GM13976 (cell line): ENCODE data around the gene SPI1.
A peak's percentile ranks its signal among the peaks of the same experiment; 100 is the strongest.

ENCODE experiments used
- DNase-seq: peaks from one replicate; pipeline ENCODE4 v3.0.0; 2012; ENCODE audit warnings: low spot score
- in situ Hi-C: fragments of 300-500 bp; cut with MboI; formaldehyde crosslinking; loops from one replicate; pipeline ENCODE4 v1.12.0; 2022; ENCODE audit warnings: low sequenced_read_pairs, mixed read lengths, inconsistent platforms; ENCODE audit not compliant: unreplicated experiment
- TF ChIP-seq, protein P1 (sequence below): IDR thresholded peaks from 2 replicates; pipeline ENCODE4 v1.5.1; 2012; ENCODE audit warnings: borderline replicate concordance, mild to moderate bottlenecking; ENCODE audit not compliant: insufficient read depth; ENCODE audit errors: extremely low read depth, missing control alignments, control extremely low read depth

SPI1 gene

DNA sequence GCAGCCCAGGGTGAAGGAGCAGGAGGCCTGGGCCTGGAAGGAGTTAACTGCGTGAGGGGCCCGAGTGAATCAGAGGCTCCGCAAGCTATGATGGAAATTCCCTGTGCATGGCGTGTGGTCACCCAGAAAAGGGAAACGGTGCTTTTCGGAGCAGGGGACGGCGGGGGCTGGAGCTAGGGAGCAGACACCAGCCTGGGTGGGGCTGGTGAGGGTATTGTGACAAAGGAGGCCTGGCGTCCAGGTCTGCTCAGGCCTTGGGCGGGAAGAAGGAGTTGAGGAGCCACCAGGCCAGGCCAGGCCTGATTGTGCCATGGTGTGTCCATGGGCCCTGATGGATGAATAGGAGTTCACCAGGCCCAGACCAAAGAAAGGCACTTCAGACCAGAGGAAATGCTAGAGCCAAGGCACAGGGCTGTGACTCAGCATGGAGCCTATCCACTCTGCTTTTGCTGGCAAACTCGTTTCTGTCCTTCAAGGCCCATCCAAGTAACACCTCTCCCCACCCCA lies 12.8 kb upstream of the SPI1 start:
- TF ChIP-seq, protein P1, sequence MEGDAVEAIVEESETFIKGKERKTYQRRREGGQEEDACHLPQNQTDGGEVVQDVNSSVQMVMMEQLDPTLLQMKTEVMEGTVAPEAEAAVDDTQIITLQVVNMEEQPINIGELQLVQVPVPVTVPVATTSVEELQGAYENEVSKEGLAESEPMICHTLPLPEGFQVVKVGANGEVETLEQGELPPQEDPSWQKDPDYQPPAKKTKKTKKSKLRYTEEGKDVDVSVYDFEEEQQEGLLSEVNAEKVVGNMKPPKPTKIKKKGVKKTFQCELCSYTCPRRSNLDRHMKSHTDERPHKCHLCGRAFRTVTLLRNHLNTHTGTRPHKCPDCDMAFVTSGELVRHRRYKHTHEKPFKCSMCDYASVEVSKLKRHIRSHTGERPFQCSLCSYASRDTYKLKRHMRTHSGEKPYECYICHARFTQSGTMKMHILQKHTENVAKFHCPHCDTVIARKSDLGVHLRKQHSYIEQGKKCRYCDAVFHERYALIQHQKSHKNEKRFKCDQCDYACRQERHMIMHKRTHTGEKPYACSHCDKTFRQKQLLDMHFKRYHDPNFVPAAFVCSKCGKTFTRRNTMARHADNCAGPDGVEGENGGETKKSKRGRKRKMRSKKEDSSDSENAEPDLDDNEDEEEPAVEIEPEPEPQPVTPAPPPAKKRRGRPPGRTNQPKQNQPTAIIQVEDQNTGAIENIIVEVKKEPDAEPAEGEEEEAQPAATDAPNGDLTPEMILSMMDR, result no peak
- in situ Hi-C loops, result no loop called here
- DNase-seq, result peak; percentile 53

GRCh38 chr11:47390422-47390760 lies 12.0 kb upstream of the SPI1 start:
- DNase-seq, result no peak
- TF ChIP-seq, protein P1, result no peak
- in situ Hi-C loops, result no loop called here

- TF ChIP-seq, protein P1, result no peak
- DNase-seq, result peak; percentile 24
- in situ Hi-C loops, result no loop called here
Measured at GRCh38 chr11:47389577-47390421, 11.5 kb upstream of the SPI1 start.

- no peak for DNase-seq
- TF ChIP-seq, protein P1, result no peak
- in situ Hi-C loops, result no loop called here
Measured at GRCh38 chr11:47388697-47389576, 10.6 kb upstream of the SPI1 start.

- peak; percentile 25 for DNase-seq
- in situ Hi-C loops, result no loop called here
- TF ChIP-seq, protein P1, result no peak
Measured at GRCh38 chr11:47387944-47388696, 9.8 kb upstream of the SPI1 start.

GRCh38 chr11:47384498-47384897 lies 6.2 kb upstream of the SPI1 start:
- no peak for DNase-seq
- in situ Hi-C loops, result no loop called here
- TF ChIP-seq, protein P1, result no peak
